ENCODE results near the gene ASF1A. TPM values are rescaled to one million over a fixed set of nuclear protein-coding genes. Genes with fewer than 3 reads are reported as not detected.

Gene ASF1A
- total RNA-seq, 2 experiments from 2014 or later, result 38.6 to 40.5 TPM

DNA sequence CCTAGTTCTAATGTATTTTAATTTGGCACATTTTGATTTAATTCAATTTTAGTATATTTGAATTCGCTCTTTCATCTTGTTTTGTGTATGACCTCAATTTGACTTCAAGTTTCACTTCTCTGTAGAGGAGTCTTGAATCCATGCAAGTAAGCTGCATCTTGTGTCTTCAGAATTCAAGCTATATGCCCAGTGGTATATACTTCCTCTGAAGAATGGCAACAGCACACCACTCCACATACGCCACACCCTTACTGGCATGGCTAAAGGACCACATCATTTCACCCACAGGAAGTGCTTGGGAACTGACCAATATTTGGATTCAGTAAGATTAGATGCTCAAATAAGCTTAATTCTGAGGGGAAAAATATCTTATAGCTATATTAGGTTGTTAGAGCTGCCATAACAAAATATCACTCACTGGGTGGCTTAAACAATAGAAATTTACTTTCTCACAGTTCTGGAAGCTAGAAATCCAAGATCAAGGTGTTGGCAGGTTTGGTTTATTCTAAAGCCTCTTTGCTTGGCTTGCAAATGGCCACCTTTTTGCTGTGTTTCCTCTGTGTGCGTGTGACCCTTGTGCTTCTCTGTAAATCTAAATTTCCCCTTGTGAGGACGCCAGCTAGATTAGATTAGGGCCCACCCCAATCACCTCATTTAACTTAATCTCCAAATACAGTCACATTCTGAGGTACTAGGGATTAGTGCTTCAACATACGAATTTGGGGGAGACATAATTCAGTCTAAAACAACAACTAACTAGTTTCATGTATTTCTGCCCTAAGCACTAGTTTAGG lies 2.8 kb upstream of the ASF1A start:
- POLR2A ChIA-PET, result no interaction called here
- H3K4me3 Mint-ChIP-seq, result peak overlapping the region; percentile 94
- peaks cover 25% of the 10 kb centered on the region for H3K36me3 Mint-ChIP-seq (ENCODE audit: low read depth)
- peak overlapping the region; percentile 100 for H3K27ac Mint-ChIP-seq
- CTCF ChIA-PET, result interaction anchor here (0.7 to 1.1 kb wide), 3 partner anchors 10 to 199 kb away, joined by 3 read pairs; no protein-coding TSS in a partner anchor
- H3K4me1 Mint-ChIP-seq, result peaks cover 43% of the 10 kb centered on the region
- peaks cover 5% of the 10 kb centered on the region for H3K9me3 Mint-ChIP-seq
- DNase-seq, result no peak
- no peaks in the 10 kb centered on the region for H3K27me3 Mint-ChIP-seq

DNA sequence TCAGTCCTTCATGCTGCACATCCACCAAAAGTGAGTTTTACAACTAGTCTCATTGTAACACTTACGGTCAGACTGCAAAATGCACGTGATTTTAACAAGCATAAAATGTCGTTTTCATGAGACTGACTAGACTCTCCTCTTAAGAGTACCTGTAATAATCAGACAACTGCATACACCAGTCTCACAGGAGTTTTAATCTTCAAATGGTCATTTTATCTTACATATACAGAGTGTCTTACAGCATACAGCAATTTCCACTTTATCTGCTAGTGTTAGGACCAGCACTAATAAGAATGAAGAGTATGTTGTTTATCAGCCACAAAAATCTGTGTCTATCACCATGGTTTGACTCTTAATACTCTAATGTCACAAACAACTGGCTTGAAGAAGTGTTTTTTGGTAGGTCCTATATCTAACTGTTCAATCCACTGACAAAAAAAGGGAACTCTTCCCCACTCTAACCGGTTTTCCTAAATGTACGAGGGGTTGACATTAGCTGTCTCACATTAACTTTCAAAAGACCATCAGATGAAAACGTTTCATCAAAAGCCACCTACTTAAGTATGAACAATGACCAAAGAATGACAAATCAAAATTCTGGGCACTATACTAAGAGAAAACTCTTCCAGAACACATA lies 1.5 kb upstream of the ASF1A start:
- Mint-ChIP-seq H3K4me1 (peaks cover 43% of the 10 kb centered on the region), H3K27me3 (no peaks in the 10 kb centered on the region), H3K36me3 (ENCODE audit: low read depth) (peaks cover 22% of the 10 kb centered on the region), H3K9me3 (peaks cover 3% of the 10 kb centered on the region), H3K27ac (peak overlapping the region; percentile 100), H3K4me3 (peak overlapping the region; percentile 94)
- POLR2A ChIA-PET, result no interaction called here
- no peak for DNase-seq
- CTCF ChIA-PET, result interaction anchor here (1.1 to 2.1 kb wide), 3 partner anchors 9 to 11 kb away, joined by 3 to 9 read pairs (median 3); no protein-coding TSS in a partner anchor

- CTCF ChIA-PET, result interaction anchor here (1.4 to 2.2 kb wide), 5 partner anchors 10 to 91 kb away, joined by 3 to 9 read pairs (median 5); no protein-coding TSS in a partner anchor
- H3K4me3 Mint-ChIP-seq, result peak overlapping the region; percentile 94
- peaks cover 3% of the 10 kb centered on the region for H3K9me3 Mint-ChIP-seq
- H3K4me1 Mint-ChIP-seq, result peaks cover 47% of the 10 kb centered on the region
- peak overlapping the region; percentile 100 for H3K27ac Mint-ChIP-seq
- peaks cover 22% of the 10 kb centered on the region for H3K36me3 Mint-ChIP-seq (ENCODE audit: low read depth)
- DNase-seq, result peak; percentile 68
- no peaks in the 10 kb centered on the region for H3K27me3 Mint-ChIP-seq
- POLR2A ChIA-PET, result interaction anchor here (0.6 to 0.7 kb wide), 3 partner anchors 44 to 1304 kb away, joined by 3 read pairs; no protein-coding TSS in a partner anchor
Measured at GRCh38 chr6:118893064-118893806, 717 bp upstream of the ASF1A start.

GRCh38 chr6:118894425-118895260 lies 691 bp downstream of the ASF1A start:
- peak overlapping the region; percentile 94 for H3K4me3 Mint-ChIP-seq
- H3K9me3 Mint-ChIP-seq, result no peaks in the 10 kb centered on the region
- peaks cover 52% of the 10 kb centered on the region for H3K4me1 Mint-ChIP-seq
- DNase-seq, result peak; percentile 66
- POLR2A ChIA-PET, result no interaction called here
- no peaks in the 10 kb centered on the region for H3K27me3 Mint-ChIP-seq
- peaks cover 23% of the 10 kb centered on the region for H3K36me3 Mint-ChIP-seq (ENCODE audit: low read depth)
- CTCF ChIA-PET, result interaction anchor here (0.7 to 2.2 kb wide), 7 partner anchors 8 to 241 kb away, joined by 3 to 9 read pairs (median 4); no protein-coding TSS in a partner anchor
- peak overlapping the region; percentile 100 for H3K27ac Mint-ChIP-seq

GRCh38 chr6:118895261-118895560 lies 1.3 kb downstream of the ASF1A start:
- H3K9me3 Mint-ChIP-seq, result no peaks in the 10 kb centered on the region
- peaks cover 56% of the 10 kb centered on the region for H3K4me1 Mint-ChIP-seq
- POLR2A ChIA-PET, result no interaction called here
- DNase-seq, result no peak
- CTCF ChIA-PET, result interaction anchor here (0.9 to 2.2 kb wide), 4 partner anchors 8 to 241 kb away, joined by 3 to 6 read pairs (median 4); no protein-coding TSS in a partner anchor
- H3K36me3 Mint-ChIP-seq (ENCODE audit: low read depth), result peaks cover 27% of the 10 kb centered on the region
- peak overlapping the region; percentile 83 for H3K4me3 Mint-ChIP-seq
- peak overlapping the region; percentile 91 for H3K27ac Mint-ChIP-seq
- no peaks in the 10 kb centered on the region for H3K27me3 Mint-ChIP-seq

DNA sequence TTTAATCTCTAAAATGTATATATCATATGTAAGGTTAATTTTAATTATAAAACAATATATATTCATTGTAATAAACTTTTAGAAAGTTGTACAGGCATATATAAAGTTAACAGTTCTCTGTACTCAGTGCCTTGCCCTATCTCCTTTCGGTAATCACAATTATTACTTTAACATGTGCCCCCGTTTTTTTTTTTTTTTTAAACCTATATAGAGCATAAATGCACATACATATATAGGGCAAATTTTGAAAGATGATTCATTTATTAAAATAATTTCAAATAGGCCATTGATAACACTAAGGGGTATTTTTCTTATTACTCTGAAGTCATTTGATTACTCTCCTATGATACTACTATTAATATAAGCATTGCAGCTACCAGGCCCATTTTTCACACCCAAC lies 1.9 kb downstream of the ASF1A start:
- ChIA-PET POLR2A (interaction anchor here (0.8 kb wide), 1 partner anchor 246 kb away, joined by 3 read pairs; no protein-coding TSS in a partner anchor), CTCF (interaction anchor here (0.7 to 2.8 kb wide), 11 partner anchors 11 to 187 kb away, joined by 3 to 9 read pairs (median 5); no protein-coding TSS in a partner anchor)
- peaks cover 32% of the 10 kb centered on the region for H3K36me3 Mint-ChIP-seq (ENCODE audit: low read depth)
- no peaks in the 10 kb centered on the region for H3K9me3 Mint-ChIP-seq
- DNase-seq, result no peak
- H3K27me3 Mint-ChIP-seq, result no peaks in the 10 kb centered on the region
- H3K27ac Mint-ChIP-seq, result peak overlapping the region; percentile 85
- H3K4me3 Mint-ChIP-seq, result peak overlapping the region; percentile 83
- peaks cover 58% of the 10 kb centered on the region for H3K4me1 Mint-ChIP-seq

DNA sequence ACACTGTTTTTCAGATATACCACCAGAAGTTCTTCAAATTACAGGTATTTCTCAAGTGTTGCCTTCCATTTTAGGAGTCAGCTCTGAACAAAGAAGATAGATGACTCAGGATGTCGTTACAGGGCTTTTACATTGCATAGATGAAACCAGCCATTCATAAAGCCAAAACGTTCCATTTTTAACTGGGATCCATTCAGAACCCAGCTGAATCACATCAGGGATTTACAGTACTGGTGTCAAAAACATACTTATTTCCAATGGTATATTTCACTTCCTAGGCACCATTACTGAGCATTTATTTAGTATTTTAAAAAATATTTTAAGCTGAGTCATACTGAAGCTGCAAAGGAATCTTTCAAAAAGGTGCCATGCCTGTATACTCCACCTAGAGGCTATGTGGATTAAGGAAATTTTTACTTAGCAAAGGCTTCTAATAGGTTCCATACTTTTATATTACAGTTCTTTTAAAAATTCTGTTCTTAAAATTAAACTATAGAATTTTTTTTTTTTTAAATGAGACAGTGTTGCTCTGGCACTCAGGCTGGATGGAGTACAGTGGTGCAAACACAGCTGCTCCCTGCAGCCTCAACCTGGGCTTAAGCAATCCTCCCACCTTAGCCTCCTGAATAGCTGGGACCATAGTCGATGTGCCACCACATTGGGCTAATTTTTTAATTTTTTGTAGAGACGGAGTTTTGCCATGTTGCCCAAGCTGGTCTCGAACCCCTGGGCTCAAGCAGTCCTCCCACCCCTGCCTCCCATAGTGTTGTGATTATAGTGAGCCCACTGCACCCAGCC lies 2.6 kb downstream of the ASF1A start:
- no peaks in the 10 kb centered on the region for H3K27me3 Mint-ChIP-seq
- H3K4me3 Mint-ChIP-seq, result peak overlapping the region; percentile 77
- H3K27ac Mint-ChIP-seq, result peak overlapping the region; percentile 85
- H3K4me1 Mint-ChIP-seq, result peaks cover 58% of the 10 kb centered on the region
- peaks cover 36% of the 10 kb centered on the region for H3K36me3 Mint-ChIP-seq (ENCODE audit: low read depth)
- H3K9me3 Mint-ChIP-seq, result no peaks in the 10 kb centered on the region
- POLR2A ChIA-PET, result interaction anchor here (0.6 to 0.8 kb wide), 3 partner anchors 32 to 247 kb away, joined by 3 read pairs; partner anchors contain the start of gene CEP85L
- DNase-seq, result no peak
- CTCF ChIA-PET, result interaction anchor here (0.6 to 2.8 kb wide), 15 partner anchors 8 to 187 kb away, joined by 3 to 9 read pairs (median 5); no protein-coding TSS in a partner anchor

GRCh38 chr6:118897386-118897785 lies 3.4 kb downstream of the ASF1A start:
- Mint-ChIP-seq H3K9me3 (no peaks in the 10 kb centered on the region), H3K4me3 (no peak overlapping the region), H3K27me3 (no peaks in the 10 kb centered on the region), H3K4me1 (peaks cover 53% of the 10 kb centered on the region), H3K36me3 (ENCODE audit: low read depth) (peaks cover 39% of the 10 kb centered on the region), H3K27ac (no peak overlapping the region)
- DNase-seq, result no peak
- CTCF ChIA-PET, result interaction anchor here (1.0 to 2.8 kb wide), 8 partner anchors 7 to 188 kb away, joined by 4 to 9 read pairs (median 6); no protein-coding TSS in a partner anchor
- POLR2A ChIA-PET, result interaction anchor here (0.6 kb wide), 1 partner anchor 246 kb away, joined by 3 read pairs; the partner anchor contains the start of gene CEP85L

- Mint-ChIP-seq H3K36me3 (ENCODE audit: low read depth) (peaks cover 56% of the 10 kb centered on the region), H3K9me3 (no peaks in the 10 kb centered on the region), H3K4me3 (no peak overlapping the region), H3K27ac (no peak overlapping the region), H3K27me3 (no peaks in the 10 kb centered on the region), H3K4me1 (peaks cover 65% of the 10 kb centered on the region)
- ChIA-PET CTCF (no interaction called here), POLR2A (no interaction called here)
- no peak for DNase-seq
Measured at GRCh38 chr6:118899948-118900347, 6.0 kb downstream of the ASF1A start.

DNA sequence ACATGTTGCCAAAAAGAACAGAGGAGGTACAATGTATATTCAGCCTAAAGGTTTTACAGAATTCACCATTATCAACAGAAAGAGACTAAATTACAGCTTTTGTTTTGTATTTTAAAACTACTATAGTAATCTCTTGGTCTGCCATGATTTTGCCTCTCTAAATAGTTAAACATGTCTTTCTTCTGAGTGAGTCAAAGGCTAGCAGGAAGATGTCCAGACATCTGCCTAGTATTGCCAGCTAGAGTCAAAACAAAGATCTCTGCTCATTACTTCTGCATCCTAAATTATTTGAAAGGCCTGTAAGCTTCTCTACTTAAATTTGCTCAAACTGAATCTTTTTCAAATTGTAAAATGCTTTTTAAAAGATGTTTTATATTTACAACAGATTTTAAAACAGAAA lies 8.8 kb downstream of the ASF1A start:
- no peak for DNase-seq
- H3K27ac Mint-ChIP-seq, result no peak overlapping the region
- H3K9me3 Mint-ChIP-seq, result no peaks in the 10 kb centered on the region
- H3K27me3 Mint-ChIP-seq, result no peaks in the 10 kb centered on the region
- H3K36me3 Mint-ChIP-seq (ENCODE audit: low read depth), result peaks cover 78% of the 10 kb centered on the region
- ChIA-PET CTCF (interaction anchor here (0.9 to 1.2 kb wide), 3 partner anchors 8 to 13 kb away, joined by 3 read pairs; no protein-coding TSS in a partner anchor), POLR2A (no interaction called here)
- H3K4me1 Mint-ChIP-seq, result peaks cover 64% of the 10 kb centered on the region
- no peak overlapping the region for H3K4me3 Mint-ChIP-seq

GRCh38 chr6:118903138-118903537 lies 9.2 kb downstream of the ASF1A start:
- no peak overlapping the region for H3K4me3 Mint-ChIP-seq
- no peak for DNase-seq
- no peaks in the 10 kb centered on the region for H3K27me3 Mint-ChIP-seq
- peaks cover 79% of the 10 kb centered on the region for H3K36me3 Mint-ChIP-seq (ENCODE audit: low read depth)
- ChIA-PET POLR2A (no interaction called here), CTCF (interaction anchor here (0.9 to 1.2 kb wide), 2 partner anchors 8 to 13 kb away, joined by 3 read pairs; no protein-coding TSS in a partner anchor)
- H3K9me3 Mint-ChIP-seq, result no peaks in the 10 kb centered on the region
- peaks cover 61% of the 10 kb centered on the region for H3K4me1 Mint-ChIP-seq
- H3K27ac Mint-ChIP-seq, result no peak overlapping the region
